ENCODE results near the gene TRIM71.

GRCh38 chr3:32820430-32820829 lies 2.6 kb downstream of the TRIM71 start:
- TF ChIP-seq, protein P1, sequence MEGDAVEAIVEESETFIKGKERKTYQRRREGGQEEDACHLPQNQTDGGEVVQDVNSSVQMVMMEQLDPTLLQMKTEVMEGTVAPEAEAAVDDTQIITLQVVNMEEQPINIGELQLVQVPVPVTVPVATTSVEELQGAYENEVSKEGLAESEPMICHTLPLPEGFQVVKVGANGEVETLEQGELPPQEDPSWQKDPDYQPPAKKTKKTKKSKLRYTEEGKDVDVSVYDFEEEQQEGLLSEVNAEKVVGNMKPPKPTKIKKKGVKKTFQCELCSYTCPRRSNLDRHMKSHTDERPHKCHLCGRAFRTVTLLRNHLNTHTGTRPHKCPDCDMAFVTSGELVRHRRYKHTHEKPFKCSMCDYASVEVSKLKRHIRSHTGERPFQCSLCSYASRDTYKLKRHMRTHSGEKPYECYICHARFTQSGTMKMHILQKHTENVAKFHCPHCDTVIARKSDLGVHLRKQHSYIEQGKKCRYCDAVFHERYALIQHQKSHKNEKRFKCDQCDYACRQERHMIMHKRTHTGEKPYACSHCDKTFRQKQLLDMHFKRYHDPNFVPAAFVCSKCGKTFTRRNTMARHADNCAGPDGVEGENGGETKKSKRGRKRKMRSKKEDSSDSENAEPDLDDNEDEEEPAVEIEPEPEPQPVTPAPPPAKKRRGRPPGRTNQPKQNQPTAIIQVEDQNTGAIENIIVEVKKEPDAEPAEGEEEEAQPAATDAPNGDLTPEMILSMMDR (IDR thresholded peaks at IDR 0.05) = no peak
- no peak for TF ChIP-seq POLR2A (IDR thresholded peaks at IDR 0.05)
